Bronchial epithelial cell (primary cell): ENCODE data around the gene SEMA3C. TPM values are rescaled to one million over a fixed set of nuclear protein-coding genes. Genes with fewer than 3 reads are reported as not detected.
A peak's percentile ranks its signal among the peaks of the same experiment; 100 is the strongest.

ENCODE experiments used
- DNase-seq: peaks from one replicate; pipeline ENCODE4 v3.0.0-alpha.2; 2010; ENCODE audit warnings: low read depth
- FAIRE-seq: peaks from 2 replicates; lab custom pipeline; 2011; peaks lifted over from hg19 to GRCh38; lab: Jason Lieb, UNC
- H3K27me3 ChIP-seq: 2 replicates; pipeline ENCODE4 v1.5.1; 2011; ENCODE audit warnings: low read length; ENCODE audit not compliant: control insufficient read depth, insufficient read depth
- H3K36me3 ChIP-seq: 2 replicates; pipeline ENCODE4 v1.5.1; 2011; ENCODE audit warnings: low read length; ENCODE audit not compliant: control insufficient read depth, insufficient read depth
- H3K4me3 ChIP-seq: 2 replicates; pipeline ENCODE4 v1.5.1; 2011; ENCODE audit warnings: mild to moderate bottlenecking, low read depth, low read length, control low read depth
- CTCF ChIP-seq: IDR thresholded peaks from 2 replicates; pipeline ENCODE4 v1.5.1; 2011; ENCODE audit warnings: mild to moderate bottlenecking, moderate library complexity, low read length, control low read depth, inconsistent platforms; ENCODE audit not compliant: insufficient read depth, severe bottlenecking
- total RNA-seq: library from RNA; depleted of rRNA; stranded (reverse); fragments of >200 nt; gene quantifications from 2 replicates; pipeline ENCODE4 v1.2.1, GENCODE V29; 2014

SEMA3C gene
- total RNA-seq, 1 donor from 2014 or later = 178 TPM

DNA sequence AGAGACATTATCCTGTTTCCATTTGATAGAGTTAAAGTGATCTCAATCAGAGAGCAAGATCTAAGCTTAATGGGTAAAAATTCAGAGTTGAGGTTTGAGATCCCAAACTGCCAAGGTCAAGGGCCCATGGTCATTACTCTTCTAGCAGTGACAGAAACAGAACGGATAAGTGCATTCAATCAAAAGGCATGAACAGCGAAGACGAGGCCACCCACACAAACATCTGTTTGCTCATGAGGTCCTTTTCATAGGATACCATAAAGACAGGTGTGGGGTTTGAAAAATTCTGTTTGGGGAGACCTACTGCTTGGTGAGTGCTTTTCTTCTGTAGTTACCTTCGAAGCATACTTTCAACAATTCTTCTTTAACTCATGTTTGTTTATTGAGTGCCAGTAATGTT, 58.3 kb downstream of the SEMA3C start:
- no peak for FAIRE-seq
- no peak for DNase-seq
- Histone ChIP-seq H3K4me3 (no peak overlapping the region), H3K27me3 (no peaks in the 10 kb centered on the region), H3K36me3 (no peaks in the 10 kb centered on the region)
- TF ChIP-seq CTCF = no peak

DNA sequence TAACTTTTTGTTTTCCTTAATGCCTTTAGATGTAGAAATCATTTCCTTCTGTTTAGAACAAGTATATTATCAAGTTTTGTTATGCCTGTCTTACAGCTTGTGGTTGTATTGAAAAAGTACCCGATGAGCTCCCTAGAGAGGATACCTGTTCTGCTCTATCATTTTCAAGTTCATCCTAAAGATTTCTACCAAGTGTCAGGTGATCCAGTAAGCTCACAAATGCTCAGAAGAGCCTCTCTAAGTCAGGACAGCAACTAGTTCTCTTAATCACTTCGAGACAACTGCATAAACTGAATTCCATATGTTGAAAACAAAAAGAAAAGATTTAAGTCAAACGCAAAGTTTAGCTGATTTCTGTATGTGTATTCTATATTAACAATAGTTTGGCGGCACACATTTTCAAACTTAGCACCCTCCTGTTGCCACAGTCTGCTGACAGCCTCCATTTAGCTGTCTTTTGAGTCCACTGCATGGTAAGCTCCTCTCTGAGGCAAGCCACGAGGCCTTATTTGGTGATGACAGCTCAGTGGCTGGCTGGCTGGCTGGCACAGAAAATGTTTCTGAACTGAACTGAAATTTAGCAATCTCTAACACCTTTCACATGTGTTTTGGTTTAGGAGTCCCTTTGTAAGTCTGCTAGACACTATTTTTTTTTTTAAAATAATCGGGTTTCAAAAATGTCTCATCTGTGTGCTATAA, 59.4 kb downstream of the SEMA3C start:
- no peak for TF ChIP-seq CTCF
- no peak overlapping the region for H3K4me3 ChIP-seq
- no peaks in the 10 kb centered on the region for H3K27me3 ChIP-seq
- peak; percentile 43 for FAIRE-seq
- no peaks in the 10 kb centered on the region for H3K36me3 ChIP-seq
- no peak for DNase-seq

DNA sequence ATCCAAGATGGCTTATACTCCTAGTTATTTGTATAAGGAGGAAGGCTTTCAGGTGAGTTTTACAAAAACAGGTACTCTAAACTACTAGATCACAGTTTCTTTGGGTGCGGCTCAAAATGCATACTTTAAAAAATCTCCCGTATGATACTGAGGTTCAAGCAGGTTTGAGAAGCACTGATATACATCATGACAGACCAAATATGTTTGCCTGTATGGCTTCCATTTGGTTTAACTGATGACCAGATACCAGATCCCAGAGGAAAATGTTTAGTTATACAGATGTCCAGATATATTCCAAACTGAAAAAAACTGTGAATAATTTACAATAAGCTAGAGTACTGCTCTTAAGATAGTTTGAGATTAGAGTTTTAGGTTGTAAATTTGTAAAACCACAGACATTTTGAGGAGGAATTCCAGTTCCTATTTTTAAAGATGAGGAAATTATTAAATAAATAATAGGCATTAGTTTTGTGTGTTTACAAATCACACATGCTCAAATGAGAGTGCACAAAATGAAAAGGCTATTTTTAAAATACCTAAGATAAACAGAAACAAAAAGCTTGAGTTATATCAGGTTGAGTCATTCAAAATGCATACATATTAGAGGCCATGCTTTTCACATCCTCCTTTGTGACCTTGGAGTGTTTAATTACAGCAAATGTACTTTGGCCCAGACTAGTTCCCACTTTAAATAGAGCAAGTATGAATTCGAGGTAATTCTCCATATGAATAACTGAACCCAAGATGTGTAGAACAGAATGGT, 60.5 kb downstream of the SEMA3C start:
- no peak for TF ChIP-seq CTCF
- Histone ChIP-seq H3K36me3 (no peaks in the 10 kb centered on the region), H3K4me3 (no peak overlapping the region), H3K27me3 (no peaks in the 10 kb centered on the region)
- FAIRE-seq (no peak), DNase-seq (peak; percentile 49)

- TF ChIP-seq CTCF = no peak
- no peaks in the 10 kb centered on the region for H3K27me3 ChIP-seq
- H3K36me3 ChIP-seq = no peaks in the 10 kb centered on the region
- DNase-seq (no peak), FAIRE-seq (no peak)
- no peak overlapping the region for H3K4me3 ChIP-seq
Measured at GRCh38 chr7:80856769-80857168, 62.1 kb downstream of the SEMA3C start.

DNA sequence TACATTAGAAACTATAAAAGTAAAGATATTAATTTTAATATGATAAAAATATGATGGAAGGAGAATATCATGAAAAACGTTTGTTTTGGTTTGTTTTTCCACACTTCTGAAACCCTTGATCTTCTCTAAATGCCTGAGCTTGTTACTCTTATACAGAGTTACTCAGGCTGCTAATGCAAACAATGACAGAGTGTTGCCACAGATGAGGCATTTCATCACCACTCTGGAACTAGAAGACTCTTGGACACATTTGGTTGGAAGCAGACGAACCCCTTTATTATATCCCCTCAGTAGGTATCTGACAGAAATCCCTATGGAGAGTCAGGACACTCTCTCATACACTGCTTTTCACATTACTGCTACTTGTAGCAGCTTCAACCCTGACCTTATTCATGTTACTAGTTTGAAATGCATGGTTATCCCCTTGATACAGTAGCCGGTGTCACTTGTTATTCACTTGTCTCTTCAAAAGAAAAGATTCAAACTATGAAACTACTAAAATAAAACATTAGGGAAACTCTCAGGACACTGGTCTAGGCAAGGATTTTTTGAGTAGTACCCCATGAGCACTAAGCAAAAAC, 66.9 kb downstream of the SEMA3C start:
- DNase-seq (peak; percentile 86), FAIRE-seq (no peak)
- Histone ChIP-seq H3K4me3 (no peak overlapping the region), H3K27me3 (no peaks in the 10 kb centered on the region), H3K36me3 (no peaks in the 10 kb centered on the region)
- no peak for TF ChIP-seq CTCF
